HG03108 (cell line): ENCODE measurements around the gene ITGBL1.
A peak's percentile ranks its signal among the peaks of the same experiment; 100 is the strongest.

Source experiments
- ATAC-seq: cut with Tn5 transposase; IDR thresholded peaks from one replicate; pipeline ENCODE4 v1.9.1; 2021; ENCODE audit warnings: moderate library complexity; ENCODE audit not compliant: unreplicated experiment

The ITGBL1 gene

DNA sequence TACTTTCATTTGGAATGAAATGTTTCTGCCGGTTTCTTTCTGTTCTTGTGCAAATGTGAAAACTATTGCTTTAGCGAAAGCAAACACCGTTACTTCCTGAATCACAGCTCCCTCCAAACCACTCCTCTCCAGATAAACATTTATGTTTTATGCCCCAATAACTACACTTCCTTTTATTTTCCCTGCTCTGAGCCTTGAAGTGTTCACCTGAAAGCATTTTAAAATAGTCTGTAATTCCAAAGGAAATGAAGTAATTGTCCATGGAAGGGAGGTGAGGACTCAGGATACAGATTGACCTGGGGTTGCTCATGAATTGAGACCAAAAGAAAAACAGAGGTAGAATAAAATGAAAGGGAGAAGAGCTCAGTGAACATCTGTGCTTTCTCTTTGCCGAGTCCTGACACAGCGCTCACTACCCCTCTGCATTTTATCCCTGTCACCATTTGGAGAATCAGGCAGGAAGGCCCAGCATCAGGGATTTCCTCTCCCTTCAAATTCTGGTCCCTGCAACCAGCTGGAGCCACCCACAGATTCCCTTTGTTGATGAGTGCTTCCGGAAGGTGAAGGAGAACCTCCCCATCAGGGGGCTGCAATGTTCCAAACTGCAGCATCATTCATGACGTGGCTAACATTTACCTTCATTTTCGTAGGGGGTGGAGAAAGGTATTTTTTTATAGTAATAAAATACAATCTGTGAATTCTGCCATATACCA is 171.9 kb downstream of the ITGBL1 start:
- ATAC-seq, result no peak

DNA sequence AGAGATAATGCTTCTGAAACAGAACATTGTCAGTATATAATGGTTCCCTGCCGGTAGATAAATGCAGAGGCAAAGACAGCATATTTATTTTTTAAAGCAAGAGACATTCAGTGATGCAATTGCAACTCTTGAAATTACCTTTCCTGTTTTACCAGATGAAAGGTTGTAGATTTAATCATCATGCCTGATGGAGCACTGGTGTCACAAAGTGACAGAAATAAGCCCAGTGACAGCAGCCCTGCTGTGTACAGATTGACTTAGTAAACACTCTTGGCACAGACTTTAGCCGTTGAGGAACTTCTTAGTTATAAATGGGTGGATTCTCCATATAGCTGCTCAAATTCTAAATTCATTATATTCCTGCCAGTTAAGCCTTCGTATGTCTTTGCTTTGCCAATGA is 172.5 kb downstream of the ITGBL1 start:
- ATAC-seq, result no peak

DNA sequence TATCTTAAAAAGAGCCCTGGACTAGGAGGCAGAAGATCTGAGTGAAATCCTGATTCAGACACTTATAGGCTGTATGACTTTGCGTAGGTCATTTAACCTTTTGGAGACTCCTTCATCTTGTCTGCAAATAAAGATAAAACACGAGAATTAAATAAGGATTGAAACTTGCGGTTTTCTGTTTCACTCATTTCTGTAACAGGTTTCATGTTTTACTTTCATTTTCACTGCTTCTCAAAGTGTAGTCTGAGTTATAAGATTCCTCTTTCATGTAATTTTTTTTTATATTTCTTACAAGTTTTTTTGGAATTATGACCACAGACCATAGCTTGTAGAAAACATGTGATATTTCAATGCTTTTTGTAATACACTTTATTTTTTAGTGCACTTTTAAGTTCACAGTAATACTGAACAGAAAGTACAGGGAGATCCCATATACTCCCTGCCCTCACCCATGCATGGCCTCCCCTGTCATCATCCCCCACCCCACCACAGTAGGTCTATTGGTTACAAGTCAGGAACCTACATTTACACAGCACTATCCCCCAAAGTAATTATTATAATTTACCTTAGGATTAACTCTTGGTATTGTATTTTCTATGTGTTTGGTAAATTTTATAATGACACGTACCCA is 174.6 kb downstream of the ITGBL1 start:
- ATAC-seq, result peak; percentile 94

DNA sequence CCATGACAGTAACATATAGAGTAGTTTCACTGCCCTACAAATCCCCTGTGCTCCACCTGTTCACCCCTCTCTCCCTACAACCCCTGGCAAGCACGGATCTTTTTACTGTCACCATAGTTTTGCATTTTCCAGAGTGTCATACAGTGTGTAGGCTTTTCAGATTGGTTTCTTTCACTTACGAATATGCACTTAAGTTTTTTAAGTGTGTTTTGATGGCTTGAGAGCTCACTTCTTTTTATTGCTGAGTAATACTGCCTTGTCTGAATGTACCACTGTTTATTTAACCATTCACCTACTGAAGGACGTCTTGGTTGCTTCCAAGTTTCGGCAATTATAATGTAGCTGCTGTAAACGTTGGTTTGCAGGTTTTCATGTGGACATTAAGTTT is 175.1 kb downstream of the ITGBL1 start:
- peak; percentile 10 for ATAC-seq

DNA sequence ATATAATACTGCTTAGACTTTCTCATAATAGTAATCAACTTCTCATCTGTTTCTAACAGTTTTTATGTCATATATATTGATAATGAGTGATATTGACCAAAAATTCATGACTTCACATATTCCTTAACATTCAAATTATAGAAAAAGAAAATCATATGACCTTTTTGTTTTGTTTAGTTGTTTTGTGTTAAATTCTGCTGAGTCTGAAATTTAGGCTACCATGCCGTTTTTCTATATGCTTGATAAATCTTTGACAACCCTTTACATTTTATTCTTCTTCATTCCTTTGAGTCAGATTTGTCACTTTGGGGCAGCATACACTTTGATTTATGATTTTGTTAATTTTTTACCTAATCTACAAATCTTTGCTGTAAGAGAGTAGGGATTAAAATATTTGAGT is 176.4 kb downstream of the ITGBL1 start:
- no peak for ATAC-seq

DNA sequence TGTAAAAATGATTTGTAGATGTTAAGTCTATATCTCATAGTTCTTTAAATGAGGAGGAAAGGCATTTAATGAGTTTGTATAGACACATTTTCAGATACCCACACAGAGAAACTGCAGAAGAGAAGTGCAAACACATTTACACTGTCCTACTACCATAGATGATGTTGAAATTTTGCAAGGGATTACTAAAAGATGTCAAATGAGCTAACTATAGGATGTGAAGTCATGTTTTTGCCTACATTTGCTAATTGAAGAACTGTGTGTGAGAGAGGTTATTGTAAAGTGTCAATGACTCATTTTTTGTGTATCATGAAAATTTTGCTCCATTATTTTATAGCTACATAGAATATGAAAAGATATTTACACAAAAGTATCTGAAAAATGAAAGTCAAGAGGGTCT is 178.9 kb downstream of the ITGBL1 start:
- ATAC-seq, result no peak

DNA sequence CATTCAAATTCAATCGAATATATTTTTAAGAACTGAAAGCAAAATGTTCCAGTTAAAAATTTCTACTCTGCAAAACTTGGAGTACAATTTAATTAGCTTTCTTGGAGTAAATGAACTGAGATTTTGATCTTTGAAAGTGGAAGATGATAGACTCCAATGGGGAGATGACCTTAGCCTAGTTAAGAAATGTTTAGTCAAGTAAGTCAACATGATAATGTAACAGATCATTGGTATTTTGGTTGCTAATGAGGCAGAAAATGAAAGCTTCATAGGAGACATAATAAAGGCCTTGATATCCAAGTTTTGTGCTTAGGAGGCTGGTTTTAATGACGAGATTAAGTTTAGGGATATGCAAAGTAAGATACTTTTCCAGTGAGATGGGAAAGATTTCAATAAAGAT is 181.7 kb downstream of the ITGBL1 start:
- ATAC-seq, result no peak

DNA sequence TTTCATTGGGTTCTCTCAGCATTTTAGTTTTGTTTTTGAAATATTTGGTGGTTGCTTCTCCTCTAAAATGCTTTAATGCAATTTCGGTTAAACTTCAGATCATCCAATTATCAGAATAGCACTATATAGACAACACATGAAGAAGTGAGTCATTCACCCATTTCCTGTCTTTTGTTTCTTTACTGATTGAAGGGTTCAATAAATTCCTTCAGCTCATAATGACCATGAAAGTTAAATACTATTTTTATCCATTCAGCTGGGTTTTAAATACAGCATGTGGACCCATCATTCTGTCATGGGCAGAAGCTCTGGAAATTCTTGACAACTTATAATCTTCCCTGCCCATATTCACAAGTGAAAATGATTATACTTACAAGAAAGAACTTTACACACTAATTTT is 187.2 kb downstream of the ITGBL1 start:
- no peak for ATAC-seq

DNA sequence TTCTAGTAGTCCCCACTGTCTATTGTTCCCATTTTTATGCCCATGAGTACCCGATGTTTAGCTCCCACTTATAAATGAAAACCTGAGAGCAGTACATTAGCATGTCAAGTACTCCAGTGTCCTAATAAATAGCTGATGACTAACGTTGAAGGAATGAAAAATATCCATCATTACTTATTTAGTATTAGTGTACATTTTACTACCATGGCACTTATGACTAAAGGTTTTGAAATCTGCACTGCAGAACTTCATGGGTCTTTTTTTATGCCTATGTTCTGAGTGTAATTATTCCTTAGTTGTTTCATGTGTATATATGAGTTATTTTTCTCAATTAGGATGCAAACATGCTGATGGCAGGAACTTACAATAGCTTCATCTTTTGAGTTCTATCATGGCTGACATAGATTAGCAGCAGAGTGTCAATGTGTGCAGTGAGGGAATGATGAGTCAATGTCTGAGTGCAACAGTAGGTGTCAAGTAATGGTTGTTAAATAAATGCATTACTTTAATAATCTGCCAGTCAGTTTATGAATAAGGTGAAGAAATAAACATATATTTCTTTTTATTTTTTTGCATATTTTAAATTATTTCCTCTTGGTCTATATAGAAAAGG is 188.4 kb downstream of the ITGBL1 start:
- no peak for ATAC-seq

DNA sequence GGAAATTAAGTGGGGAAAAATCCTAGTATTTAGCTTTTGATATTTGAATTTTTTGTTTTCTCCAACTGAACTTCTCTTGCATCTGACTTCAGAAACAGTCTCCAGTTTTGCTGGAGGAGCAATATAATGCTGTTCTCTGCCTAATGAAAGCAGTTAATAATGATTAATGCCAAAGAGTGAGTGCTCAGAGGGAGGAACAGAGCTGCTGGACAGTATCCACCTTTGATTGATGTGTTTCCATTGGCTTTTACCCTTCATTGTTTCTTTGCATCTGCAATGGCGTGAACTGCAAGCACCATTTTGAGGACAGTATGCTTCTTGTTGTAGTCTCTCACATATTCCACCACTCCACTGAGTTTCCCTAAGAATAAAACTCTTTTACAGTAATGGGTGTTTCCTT is 193.4 kb downstream of the ITGBL1 start:
- no peak for ATAC-seq

DNA sequence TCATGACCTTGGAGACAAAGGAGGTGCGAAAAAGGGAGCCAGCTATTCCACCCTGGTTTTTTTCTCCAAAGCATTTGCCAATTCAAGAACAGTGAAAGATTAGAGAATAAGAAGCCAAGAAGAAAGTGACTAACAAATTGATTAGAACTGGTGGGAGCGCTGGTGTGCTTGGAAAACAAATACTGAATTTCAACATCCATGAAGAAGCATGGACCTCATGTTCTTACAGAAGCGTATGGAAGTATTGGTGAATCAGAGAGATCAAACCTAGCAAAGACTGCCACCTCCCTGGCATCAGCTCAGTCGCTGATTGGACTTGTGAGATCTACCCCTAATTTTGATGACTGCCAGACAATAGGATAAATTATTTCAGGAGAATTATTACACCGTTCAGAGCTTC is 195.3 kb downstream of the ITGBL1 start:
- no peak for ATAC-seq

DNA sequence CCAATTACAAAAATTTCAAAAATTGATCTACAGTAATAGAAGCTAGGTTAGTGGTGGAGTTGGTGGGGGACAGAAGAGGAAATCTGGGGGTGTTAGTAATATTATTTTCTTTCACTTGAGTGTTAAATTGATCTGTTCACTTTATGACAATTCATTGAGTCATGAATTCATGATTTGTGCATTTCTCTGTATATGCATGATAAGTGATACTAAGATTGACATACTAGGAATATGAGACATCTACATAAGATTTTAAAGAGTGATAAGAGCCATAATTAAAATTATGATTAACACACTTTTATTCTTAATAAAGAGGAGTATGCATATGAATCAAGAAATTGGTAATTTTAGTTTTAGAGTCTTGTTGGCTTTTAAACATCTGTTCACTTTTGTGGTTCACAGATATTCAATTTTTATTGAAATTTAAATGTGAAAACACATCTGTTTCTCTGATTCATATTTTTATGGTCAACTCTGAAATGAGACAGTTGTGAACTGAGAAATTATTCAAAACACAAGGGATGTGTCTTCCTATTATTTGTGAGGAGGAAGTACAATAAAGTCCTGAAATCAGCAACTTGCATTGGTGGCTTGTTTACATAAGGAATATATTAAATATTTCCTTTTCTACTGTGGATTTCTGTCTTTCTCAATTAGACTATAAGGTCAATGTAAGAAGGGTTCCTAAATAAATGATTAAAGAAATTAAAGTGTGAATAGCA is 196.5 kb downstream of the ITGBL1 start:
- ATAC-seq, result no peak

DNA sequence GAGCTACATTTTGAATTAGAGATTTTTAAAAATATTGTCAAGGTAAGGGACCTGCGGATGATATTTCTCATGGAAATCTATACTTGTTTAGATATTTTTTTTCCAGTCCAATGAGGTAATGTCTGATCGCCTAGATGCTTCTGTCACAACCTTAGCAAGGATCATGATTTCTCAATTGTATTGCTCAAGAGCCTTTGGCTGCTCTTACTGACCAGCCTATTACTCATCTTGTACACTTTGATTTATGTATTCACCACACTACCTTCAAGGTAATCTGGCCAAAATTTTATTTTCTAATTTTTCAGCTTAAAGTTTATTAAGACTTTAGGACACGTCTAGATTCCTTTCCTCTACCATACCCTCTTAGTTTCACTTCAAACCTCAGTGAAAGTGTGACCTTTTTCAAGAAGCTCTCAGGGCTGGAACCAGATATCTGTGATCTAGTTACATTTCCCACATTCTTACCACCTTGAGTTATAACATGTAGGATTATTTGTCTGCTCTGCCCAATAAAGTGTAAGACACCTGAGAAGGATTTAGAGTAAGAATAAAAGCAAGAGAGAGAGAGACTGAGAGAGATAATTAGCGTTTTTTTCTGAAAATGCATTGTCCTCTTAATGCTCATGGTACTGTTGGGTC is 197.1 kb downstream of the ITGBL1 start:
- ATAC-seq, result no peak

DNA sequence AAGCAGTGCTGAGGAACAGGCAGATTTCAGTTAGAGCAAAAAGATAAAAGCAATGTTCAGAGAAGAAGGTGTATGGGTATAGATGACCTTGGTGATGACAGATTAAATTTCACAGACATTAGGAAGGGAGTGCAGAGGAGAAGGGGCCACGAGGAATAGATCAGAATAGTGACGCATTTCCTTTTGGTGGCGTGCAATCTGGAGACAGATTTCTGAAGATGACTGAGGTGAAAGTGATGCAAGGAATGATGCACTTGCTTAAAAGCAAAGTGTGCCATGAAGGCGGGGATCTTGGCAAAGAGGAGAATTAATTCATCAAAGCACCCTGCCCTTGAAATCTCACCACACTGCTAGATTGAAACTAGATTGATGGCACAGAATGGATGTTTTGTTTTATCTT is 202.4 kb downstream of the ITGBL1 start:
- no peak for ATAC-seq

DNA sequence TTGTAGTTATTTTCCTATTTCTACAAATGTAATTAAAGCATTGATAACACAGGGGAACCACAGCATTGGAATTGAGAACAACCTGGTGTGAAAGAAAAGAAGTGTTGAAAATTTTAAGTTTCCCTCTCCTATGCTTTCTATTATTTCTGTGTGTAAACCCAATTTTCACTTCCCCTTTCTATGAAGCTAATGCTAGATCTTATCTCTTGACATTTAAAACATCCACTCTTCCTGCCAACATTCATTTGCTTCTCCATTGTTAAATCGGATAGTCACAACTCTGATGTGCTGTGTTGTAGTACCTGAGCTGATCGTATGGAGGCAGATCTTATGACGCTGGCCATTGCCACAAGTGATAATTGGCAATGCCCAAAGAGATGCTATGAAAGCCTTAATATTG is 203.0 kb downstream of the ITGBL1 start:
- peak; percentile 45 for ATAC-seq

DNA sequence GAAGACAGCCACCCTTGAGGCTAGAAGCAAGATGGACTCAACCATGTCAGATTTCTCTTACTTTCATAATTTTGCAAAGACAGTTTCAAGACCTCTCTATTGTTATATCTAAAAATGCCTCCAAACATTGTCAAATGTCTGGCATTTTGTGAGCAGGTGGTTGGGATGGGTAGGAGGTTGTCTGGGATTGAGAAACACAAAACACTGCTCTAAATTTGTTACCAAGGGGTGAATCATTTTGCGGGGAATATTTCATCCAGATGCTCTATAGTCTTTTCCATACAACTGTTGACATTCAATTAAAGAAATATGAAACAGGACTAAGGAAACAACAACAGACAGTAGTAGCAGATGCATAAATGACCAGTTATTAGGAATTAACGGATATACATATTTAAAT is 208.2 kb downstream of the ITGBL1 start:
- ATAC-seq, result no peak

DNA sequence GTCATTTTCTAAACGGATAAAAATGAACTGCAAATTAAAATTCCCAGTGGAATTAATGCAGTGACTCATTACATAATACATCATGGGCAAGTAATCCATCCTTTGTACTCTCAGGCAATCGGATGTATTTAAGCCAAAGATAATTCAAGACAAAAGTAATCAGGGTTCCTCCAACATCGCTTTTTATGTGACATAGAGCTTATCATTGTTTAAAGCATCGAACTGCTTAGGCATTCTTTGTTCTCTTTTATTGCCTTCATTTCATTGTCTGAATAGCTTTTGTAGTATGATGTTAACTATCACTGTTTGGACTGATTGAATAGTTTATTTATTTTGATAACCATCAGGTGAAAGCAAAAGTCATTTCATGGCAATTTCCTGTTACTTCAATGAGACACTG is 209.4 kb downstream of the ITGBL1 start:
- ATAC-seq, result no peak

DNA sequence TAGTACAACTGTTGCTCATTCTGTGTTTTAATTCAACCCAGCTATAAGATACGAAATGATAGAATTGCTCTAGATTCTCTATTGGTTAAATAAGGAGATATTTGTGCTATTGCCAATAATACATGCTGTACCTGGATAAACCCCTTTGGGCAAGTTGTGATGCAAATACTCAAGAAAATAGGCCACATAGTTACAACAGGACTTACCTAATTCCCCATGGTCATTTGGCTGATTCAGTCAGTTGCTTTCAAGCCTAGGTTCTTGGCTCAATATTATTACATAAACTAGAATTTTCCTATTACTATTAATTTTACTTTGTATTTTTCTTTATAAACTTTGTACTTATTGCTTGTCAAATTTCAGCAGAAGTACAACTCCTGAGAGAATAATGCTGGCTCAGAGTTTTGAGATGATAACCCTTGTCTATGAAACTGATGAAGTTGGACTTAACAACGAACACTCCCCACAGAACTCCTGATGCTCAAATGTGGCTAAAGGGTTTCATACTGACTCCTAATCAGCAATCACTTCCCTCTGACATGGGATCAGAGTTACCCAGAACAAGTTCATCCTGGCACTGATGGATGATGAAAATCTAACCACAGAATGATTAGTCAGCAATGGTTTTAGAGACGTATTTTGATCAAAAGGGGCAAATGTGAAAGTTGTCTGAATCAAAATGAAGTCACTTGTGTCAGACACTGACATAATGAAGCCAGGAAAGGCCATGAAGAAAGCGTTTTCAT is 221.1 kb downstream of the ITGBL1 start:
- ATAC-seq, result no peak

DNA sequence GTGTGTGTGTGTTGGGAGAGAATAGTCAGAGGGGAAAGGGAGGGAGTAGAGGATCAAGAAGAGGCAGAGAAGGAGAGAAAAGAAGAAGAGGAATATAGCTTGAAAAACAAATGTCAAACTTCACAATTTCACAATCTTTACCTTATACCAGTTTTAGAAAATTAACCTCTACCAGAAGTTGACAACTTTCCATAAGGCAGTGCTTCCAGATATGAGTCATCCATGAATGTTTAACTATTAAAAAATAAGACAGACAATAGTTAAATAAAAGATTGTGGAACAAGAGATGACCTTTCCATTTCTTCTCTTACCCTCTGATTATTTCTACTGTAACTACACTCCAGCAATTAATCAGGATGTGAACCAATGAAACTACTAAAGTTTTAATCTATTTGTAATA is 229.4 kb downstream of the ITGBL1 start:
- ATAC-seq, result no peak

DNA sequence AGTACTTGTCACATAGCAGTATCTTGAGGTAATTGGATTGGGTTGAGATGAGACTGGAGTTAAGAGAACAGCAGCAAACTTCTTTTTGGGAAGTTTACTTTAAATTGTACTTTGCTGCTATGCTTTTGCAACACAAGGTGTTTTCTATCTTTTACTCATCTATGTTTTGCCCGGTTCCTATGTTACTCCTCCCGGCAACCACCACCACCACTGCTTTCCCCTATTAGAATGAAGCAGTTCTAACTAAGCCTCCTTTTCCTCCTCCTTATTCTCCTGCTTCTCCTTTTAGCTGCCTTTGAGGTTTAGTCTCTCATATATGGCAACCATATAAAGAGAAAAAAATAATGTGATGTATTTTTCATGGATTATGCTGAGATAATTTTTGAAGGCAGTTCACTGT is 233.5 kb downstream of the ITGBL1 start:
- ATAC-seq, result no peak

DNA sequence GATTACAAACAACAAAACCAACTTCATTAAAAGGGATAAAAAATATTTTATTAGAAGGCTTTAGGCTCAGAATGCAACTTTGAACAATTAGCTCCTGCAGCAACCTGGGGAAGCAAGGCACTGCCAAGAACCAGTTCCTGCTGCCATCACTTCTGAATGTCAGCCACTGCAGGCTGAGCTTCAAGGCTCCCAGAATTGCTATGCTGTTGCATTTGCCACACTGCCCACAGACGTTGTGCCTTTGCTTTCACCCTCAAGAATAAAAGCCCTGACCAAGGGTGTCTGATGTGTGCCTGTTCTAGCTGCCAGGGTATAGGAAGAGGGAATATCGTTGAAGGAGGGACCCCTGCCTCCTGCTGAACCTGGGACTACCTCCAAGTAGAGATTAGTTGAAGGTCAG is 238.4 kb downstream of the ITGBL1 start:
- ATAC-seq, result no peak
